HG03139 (cell line): ENCODE data around the gene PLA2G2F.
"Not testable (repeated sequence)": the region's sequence is repeated elsewhere in the genome, so short reads cannot be mapped to it uniquely, and the experiment has no call there.

Source experiments
- ATAC-seq: cut with Tn5 transposase; IDR thresholded peaks from one replicate; pipeline ENCODE4 v1.9.1; 2021; ENCODE audit not compliant: unreplicated experiment

PLA2G2F gene

DNA sequence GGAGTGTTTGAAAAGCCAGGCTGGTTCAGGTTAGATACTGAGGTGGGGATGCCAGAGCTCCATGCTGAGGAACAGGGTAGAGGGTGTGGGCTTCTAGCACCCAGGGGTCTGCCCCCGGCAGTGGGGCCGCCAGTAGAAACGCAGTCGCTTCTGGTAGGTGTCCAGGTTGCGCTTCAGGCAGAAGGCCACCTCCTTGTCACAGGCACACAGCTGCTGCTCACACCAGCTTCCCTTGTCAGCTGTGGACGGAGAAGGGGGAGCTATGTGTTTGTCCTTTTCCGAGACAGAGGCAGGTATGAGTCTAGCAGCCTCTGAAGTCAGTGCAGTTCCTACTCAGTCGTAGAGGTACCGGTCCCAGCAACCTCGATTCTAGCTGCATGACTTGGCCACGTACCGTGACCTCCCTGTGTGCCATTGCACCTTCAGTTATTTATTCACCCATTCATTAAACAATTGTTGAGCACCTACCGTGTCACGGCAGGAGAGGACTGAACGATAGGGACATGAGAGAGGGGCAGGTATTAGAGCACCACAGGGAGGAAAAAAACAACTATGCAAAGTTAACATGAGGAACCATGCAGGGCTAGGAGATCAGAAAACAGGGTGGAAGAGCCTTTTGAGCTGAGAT is 25.0 kb upstream of the PLA2G2F start:
- no peak for ATAC-seq

DNA sequence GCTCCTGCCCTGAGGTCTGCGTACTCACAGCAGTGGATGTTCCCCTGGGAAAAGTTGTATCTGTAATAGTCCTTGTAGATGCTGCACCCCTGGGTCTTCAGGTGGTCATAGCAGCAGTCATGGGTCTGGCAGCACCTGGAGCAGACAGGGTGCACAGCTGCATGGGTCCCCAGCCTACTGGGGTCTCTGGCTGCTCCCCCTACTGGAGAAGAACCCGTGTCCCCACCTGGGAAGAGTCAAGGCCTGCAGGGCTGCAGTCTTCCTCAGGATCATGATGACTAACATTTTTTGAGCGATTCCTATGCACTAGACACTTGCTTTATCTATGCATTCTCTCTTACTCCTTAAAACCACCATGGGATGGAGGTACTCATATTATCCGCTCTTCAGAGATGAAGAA is 23.6 kb upstream of the PLA2G2F start:
- ATAC-seq: no peak

DNA sequence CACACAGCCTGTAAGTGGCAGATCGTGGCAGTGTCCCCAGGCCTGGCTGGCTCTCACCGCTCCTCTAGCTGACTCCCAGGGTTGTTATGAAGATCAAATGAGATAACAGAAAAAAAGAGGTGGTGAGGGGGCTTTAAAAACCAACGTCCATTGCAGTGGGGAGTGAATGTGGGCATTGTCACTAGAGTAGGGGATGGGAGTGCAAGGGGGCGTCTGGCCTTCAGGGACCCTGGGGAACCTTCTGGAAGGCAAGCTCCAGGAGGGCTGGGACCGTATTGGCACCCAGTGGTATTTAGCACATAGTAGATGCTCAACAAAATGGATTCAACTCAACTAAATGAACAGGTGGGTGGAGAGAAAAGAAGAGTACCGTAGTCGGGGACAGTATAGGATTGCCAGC is 23.2 kb upstream of the PLA2G2F start:
- ATAC-seq: no peak

DNA sequence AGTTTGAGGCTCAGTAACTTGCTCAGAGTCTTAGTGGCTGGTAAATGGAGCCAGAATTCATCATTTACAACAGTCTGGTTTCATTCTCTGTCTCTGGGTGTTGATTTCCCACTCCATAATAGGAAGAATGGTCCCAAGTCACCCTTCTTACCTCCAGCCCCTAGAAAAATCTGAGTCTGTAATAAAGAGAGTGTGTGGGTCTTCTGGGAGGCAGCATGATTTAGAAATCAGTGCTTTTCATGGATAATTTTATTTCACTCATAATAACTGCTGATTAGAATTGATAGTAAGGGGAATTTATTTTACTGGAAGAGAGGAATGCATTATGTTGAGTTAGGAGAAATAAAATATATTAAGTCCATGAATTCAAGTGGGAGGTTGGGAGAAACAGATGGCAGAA is 21.9 kb upstream of the PLA2G2F start:
- no peak for ATAC-seq

DNA sequence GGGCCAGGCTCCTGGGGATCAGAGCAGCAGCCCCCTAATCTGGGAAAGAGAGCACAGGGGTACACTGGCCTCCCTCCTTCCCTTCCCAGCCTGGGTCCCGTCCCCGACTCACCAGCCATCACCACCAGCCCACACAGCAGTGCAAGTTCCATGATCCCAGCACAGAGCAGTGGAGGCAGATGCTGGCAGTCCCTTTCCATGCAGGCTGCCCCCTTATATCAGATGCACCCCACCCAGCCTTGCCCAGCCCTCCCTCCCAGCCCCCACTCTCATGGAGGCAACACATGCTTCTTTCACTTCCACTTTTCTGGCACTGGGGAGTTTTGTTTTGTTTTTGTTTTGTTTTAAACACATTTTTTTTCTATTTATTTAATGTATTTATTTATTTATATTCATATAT is 19.8 kb upstream of the PLA2G2F start, which contains the start of gene PLA2G2D:
TSS of gene PLA2G2D (minus strand) at position 190 of the 400 bp plus-strand sequence. CDS start at position 152, 38 bp downstream.
- ATAC-seq: no peak

DNA sequence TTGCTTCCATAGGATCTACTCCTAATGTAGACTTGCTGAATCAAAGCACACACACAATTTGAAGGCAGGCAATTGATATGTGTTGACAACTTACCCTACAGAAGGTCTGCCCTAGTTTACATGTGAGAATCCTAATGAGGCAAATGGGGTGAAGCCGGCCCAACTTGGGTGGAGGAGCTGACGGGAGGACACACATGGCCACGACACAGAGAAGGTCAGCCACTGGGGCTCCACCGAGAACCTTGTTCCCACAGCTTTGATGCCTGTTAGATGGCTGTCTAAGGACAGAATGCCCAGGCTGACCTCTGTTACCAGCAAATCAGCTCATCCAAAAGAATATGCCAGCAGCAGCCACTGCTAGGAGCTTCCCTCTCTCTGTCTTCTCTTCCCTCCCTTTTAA is 18.3 kb upstream of the PLA2G2F start:
- no peak for ATAC-seq

DNA sequence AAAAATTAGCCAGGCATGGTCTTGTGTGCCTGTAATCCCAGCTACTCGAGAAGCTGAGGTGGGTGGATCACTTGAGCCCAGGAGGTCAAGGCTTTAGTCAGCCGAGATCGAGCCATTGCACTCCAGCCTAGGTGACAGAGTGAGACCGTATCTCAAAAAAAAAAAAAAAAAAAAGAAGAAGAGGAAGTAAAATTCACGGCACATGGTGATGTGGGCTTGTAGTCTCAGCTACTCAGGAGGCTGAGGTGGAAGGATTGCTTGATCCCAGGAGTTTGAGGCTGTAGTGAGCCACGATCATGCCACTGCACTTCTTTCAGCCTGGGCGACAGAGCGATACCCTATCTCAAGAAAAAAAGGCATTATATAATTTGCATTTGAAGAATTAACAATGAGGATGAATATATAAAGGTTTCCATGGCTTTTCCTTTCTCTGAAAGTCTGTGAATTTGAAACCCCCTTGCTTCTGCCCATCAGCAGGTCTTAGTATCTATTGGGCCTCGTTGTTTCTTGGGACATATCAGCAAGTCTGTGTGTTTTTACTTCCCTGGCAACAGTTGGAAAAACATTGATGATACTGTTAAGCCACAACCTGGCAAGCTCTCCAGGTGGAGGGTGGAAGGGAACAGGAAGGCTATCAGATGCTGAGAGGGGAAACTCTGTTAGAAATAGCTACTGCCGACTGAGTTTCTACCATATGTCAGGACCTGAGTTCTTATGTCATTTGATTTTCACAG is 15.2 kb upstream of the PLA2G2F start:
- ATAC-seq: no peak

DNA sequence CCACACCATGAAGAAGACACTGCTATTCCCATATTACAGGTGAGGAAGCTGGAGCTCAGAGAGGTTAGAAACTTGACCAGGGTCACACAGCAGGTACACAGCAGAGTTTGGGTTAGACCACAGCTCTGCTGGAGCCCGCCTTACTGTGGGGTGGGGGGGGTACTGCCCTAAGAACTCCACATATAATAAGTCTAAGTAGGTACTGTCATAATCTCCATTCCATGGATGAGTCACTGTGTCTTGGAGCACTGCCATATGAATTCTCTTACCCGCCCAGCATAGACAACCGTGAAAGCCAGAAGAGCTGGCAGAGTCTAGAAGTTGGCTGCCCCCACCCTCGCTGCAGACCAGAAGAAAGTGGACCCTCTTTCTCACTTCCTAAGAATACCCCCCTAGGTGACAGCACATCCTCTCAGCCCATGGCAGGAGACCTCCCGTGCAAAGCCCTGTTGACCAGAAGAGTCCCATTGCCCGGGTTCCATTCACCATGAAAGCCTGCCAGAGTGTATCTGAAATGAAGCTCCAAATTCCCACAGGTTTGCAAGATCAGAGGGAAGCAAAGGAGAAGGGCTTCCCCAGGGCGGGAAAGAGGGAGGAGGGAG is 14.6 kb upstream of the PLA2G2F start:
- no peak for ATAC-seq

DNA sequence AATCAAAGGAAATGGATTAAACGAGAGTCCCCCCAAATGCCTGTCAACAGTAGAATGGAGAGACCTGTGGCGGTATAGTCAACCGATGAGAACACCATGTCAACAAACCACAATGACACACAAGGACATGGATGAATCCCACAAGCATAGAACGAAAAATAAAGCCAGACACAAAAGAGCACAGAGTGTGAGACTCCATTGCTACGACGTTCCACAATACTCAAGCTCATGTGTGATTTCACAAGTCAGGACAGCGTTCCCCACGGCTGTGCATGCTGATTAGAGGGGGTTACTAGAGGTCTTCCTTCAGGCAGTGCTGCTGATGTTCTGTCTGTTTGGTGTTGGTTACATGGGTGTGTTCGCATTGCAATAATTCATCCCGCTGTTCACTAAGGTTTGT is 14.0 kb upstream of the PLA2G2F start:
- ATAC-seq: no peak

DNA sequence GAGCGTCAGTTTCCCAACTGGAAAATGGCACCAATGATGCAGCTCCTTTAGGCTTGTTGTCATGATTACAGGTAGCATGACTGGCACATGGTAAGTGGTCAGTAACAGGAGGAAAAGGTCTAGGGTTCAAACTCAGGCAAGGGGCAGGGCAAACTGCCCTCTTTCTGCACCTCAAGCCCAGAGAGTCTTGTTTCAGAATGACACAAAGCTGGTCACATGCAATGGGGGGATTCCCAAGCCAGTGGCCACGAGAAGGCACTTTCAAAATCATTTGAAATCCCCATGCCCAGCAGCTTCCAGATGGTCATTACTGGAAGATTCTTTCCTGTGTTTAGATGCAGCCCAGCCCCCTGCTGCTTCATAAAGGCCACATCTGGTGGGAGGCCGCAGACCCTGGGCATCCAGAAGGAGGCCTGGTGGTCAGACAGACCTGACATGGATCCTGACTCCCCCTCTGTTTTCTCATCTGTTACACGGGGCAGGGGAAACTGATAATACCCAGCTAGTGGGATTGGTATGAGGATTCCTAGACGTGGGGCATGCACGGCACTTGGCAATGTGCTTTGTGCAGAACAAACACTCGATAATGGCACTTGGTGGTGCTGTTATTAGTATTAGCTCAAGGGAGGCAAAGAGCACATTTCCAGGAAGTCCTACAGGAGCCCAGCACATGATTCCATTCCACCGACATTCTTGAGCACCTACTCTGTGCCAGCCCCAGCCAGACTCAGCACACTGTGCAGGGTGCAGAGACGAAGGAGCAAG is 12.9 kb upstream of the PLA2G2F start:
- ATAC-seq: no peak

DNA sequence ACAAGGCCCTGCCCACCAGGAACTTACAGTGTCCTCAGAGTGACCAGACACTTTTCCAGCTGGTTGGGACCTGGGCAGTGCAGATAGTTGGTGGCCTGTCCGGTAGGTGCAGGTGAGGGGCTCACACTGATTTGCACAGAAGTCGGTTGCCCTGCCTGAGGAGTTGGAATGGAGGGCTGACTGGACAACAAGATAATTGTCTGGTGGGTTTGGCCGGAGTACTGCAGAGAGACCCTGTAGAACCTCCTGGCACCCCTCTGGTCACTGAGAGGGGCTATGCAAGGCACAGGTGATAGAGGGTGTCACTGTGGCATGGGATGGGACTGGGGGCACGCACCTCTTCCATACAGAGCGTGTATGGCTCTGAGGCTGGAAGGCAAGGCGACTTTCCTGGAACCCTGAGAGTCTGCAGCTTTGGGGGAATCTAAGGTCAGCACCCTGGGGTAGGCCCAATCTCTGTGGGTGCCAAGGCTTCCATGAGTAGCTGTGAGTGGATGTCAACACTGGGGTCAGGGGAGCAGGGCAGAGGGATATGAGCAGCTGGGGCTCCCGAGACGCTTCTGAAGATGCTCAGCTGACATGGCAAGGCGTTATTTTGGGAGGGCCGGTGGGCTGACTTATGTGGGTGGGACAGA is 12.2 kb upstream of the PLA2G2F start:
- no peak for ATAC-seq

DNA sequence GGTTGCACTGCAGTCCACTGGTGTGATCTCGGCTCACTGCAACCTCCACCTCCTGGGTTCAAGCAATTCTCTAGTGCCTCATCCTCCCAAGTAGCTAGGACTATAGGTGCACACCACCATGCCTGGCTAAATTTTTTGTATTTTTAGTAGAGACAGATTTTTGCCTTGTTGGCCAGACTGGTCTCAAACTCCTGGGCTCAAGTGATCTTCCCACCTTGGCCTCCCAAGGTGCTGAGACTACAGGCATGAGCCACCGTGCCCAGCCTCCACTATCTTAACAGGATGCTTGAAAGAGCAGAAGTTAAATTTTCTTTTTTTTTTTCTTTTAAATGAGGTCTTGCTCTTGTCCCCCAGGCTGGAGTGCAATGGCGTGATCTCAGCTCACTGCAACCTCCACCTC is 8.6 kb upstream of the PLA2G2F start:
- not testable (repeated sequence) for ATAC-seq

DNA sequence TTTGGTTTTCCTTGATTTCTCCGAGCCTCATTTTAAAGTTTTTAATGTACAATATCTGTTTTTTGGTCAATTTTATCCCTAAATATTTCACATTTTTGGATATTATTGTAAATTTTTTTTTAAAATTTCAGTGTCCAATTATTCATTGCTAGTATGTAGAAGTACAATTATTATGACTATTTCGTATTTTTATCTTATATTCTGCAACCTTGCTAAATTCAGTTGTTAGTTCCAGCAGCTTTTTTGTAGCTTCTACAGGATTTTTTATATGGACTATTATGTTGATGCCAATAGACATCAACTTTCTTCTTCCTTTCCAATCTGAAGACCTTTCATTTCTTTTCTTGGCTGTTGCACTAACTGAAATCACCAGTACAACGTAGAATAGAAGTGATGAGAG is 4.1 kb upstream of the PLA2G2F start:
- ATAC-seq: no peak

DNA sequence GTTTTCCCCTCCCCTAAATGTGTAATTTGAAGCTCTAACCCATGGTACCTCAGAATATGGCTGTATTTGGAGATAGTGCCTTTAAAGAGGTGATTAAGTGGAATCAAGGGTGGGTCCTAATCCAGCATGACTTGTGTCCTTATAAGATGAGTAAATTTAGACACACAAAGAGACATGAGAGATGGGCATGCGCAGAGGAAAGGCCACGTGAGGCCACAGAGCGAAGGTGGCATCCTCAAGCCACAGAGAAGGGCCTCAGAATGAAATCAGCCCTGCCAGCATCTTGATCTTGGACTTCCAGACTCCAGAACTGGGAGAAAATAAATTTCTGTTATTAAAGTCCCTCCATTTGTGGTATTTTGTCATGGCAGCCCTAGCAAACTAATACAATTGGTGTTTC is 2.9 kb upstream of the PLA2G2F start:
- ATAC-seq: no peak

DNA sequence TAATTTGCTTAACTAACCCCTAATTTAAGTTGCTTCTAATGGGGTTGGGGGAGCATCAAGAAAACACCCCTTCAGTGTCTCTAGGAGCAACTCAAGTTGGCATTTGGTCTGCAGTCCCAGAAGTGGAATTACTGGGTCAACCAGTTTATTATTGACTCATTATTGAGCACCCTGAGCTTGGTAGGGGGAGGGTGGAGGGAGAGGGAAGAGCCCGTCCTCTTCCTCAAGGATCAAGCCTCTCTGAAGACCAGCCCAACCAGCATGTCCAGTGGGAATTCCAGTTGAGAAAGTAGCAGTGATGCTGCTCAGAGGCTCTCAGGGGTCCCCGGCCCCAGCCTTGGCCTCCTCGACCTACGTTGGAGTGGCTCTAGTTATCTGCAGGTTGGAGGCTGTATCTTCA is 2.1 kb upstream of the PLA2G2F start:
- ATAC-seq: no peak

DNA sequence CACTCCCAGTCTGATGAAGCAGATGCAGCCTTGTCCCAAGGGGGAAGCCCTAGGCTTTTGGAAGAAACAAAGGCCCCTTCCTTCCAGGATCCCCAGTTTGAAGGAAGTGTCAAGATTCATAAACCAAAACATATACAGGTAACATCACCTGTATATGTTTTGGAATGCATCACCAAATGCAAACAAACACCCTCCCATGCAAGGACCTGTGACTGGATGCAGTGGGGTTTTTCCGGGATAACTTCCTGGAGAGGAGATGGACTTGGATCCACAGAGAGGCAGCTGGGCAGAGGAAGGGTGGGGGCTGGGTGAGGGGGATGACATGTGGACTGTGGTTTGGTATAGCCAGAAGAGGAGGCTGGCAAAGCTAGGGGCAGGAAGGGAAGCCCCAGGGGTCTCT is 1.5 kb upstream of the PLA2G2F start:
- no peak for ATAC-seq

DNA sequence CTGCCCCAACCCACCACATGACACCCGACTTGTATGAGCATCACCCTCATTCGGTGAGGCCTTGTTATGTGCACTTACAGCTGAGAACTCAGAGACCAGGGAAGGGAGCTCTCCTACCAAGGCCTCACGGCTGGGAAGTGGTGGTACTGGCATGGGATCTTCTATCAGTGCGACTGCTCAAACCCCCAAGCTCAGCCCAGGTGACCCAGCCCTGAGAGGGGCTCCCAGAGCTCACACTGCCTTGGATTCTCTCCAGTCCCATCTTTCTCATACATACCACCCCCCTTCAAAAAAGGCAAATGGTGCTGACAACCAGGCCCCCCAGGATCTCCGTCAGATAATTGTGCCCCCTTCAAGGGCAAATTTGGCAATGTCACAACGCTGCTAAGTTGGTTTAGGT is 777 bp upstream of the PLA2G2F start:
- no peak for ATAC-seq

DNA sequence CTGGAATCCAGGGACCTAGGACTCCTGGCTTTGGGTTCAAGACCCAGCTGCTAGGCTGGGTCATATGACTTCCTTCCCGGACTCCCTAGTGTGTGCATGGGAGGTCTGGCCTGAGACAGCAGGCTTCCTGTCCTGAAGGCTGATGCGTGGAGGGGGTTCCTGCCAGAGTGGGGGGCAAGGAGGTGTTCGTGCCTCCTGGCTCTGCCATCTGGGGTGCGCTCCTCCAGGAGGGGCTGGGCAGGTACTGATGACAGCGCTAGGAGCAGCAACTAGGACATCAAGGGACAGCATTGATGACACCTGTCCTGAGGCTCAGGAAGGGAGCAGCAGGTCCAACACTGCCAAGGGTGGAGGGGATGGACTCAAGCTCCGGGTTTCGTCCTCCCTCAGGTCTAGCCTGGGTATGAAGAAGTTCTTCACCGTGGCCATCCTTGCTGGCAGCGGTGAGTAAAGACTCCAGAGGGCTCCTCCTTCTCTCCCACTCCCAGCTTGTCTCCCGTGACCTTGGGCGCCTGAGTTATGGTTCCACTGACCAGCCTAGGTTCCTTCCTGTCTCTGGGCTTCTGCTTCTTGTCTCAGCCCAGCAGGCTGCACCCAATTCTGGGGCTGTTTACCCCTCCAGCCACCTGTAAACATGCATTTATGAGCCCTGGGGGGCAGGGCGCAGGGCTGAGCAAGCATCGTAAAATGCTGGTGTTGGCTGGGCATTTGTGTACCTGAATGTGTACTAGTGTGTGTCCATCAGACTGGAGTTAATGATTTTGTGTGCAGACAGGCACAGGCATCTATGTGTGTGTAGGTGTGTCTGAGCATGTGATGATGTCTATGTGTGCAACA is 871 bp downstream of the PLA2G2F start:
- no peak for ATAC-seq

DNA sequence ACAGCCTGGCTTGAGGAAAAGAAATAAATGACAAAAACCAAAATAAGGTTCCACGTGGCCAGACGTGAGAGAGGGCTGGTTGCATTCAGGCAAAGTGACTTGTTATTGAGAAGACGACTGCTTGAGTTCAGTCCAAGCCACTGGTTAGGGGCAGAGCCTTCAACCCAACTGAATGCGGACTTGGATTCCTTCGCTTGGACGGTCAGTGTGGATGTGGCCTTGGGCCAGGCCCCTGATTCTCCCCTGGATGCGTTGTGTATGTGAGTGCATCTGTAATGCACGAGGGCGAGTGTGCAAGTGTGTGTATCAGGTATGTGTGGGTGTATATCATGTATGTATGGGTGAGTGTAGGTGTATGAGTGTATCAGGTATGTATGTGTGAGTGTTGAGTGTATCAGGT is 1.9 kb downstream of the PLA2G2F start:
- ATAC-seq: no peak

DNA sequence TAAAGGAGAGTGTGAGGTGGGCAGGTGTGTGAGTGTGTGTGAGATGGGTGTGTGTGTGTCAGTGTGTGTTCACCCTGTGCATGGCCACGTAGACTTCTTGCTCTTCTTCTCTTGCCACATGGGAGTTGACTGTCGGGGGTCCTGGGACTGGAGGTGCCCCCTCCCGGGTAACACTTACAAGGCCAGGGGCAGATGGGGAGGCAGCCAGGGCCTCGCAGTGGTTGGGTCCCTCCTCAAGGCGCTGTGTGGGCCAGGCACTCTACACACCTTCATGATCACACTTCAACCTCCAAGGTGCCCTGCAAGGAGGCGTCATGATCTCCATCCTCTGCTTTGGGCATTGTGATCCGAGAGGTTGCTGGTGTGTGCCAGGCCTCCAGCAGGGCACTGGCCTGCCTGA is 2.3 kb downstream of the PLA2G2F start:
- ATAC-seq: no peak
